Activated naive CD4-positive, alpha-beta T cell treated with anti-CD3 and anti-CD28 coated beads, Interleukin-2, amount 50 U/mL, for 72 hours (primary cell): ENCODE measurements around the gene LRRK1. TPM values are rescaled to one million over a fixed set of nuclear protein-coding genes. Genes with fewer than 3 reads are reported as not detected.

Experiments used
- ATAC-seq, 2 donors: fragments of 150-1000 bp; cut with Tn5 transposase; 2 replicates each; pipeline ENCODE4 v1.10.0; 2021; ENCODE audit warnings: mild to moderate bottlenecking in 2 of 2, moderate library complexity in 2 of 2
- DNase-seq, 2 donors: peaks; one replicate each; pipeline ENCODE4 v3.0.0; 2021 to 2022; ENCODE audit warnings: low spot score in 2 of 2
- H3K27ac Mint-ChIP-seq, 2 donors: one replicate each; pipeline ENCODE4 v1.8.0; 2022; ENCODE audit warnings: mild to moderate bottlenecking in 2 of 2, mixed read lengths in 2 of 2
- H3K36me3 Mint-ChIP-seq, 2 donors: one replicate each; pipeline ENCODE4 v1.8.0; 2022; ENCODE audit warnings: mixed read lengths in 2 of 2
- H3K9me3 Mint-ChIP-seq, 2 donors: one replicate each; pipeline ENCODE4 v1.8.0; 2022; ENCODE audit warnings: mixed read lengths in 2 of 2
- total RNA-seq, 2 donors: library from RNA; stranded (reverse); gene quantifications; one replicate each; pipeline ENCODE4 v1.2.3, GENCODE V29; 2022

LRRK1 gene
- total RNA-seq, 2 donors from 2014 or later = 0.09 to 1.4 TPM

GRCh38 chr15:100889385-100890050, 29.6 kb upstream of the LRRK1 start:
- Mint-ChIP-seq H3K36me3 (no peaks in the 10 kb centered on the region), H3K9me3 (no peaks in the 10 kb centered on the region), H3K27ac (no peak overlapping the region)
- DNase-seq = no peak
- no peak for ATAC-seq

GRCh38 chr15:100890051-100890720, 29.0 kb upstream of the LRRK1 start:
- no peaks in the 10 kb centered on the region for H3K36me3 Mint-ChIP-seq
- no peak for DNase-seq
- H3K9me3 Mint-ChIP-seq = no peaks in the 10 kb centered on the region
- no peak for ATAC-seq
- H3K27ac Mint-ChIP-seq = no peak overlapping the region

GRCh38 chr15:100890850-100891249, 28.3 kb upstream of the LRRK1 start:
- no peaks in the 10 kb centered on the region for H3K36me3 Mint-ChIP-seq
- no peaks in the 10 kb centered on the region for H3K9me3 Mint-ChIP-seq
- no peak for ATAC-seq
- DNase-seq = no peak
- no peak overlapping the region for H3K27ac Mint-ChIP-seq

GRCh38 chr15:100891307-100892012, 27.7 kb upstream of the LRRK1 start:
- H3K27ac Mint-ChIP-seq = no peak overlapping the region
- no peaks in the 10 kb centered on the region for H3K36me3 Mint-ChIP-seq
- DNase-seq (no peak), ATAC-seq (no peak)
- no peaks in the 10 kb centered on the region for H3K9me3 Mint-ChIP-seq

- no peak for DNase-seq
- Mint-ChIP-seq H3K27ac (no peak overlapping the region), H3K9me3 (no peaks in the 10 kb centered on the region), H3K36me3 (no peaks in the 10 kb centered on the region)
- no peak for ATAC-seq
Measured at GRCh38 chr15:100892013-100892355, 27.2 kb upstream of the LRRK1 start.

- DNase-seq (no peak), ATAC-seq (no peak)
- Mint-ChIP-seq H3K9me3 (no peaks in the 10 kb centered on the region), H3K36me3 (no peaks in the 10 kb centered on the region), H3K27ac (no peak overlapping the region)
Measured at GRCh38 chr15:100893261-100893963, 25.7 kb upstream of the LRRK1 start.

- no peak for DNase-seq
- ATAC-seq = no peak
- Mint-ChIP-seq H3K9me3 (no peaks in the 10 kb centered on the region), H3K27ac (no peak overlapping the region), H3K36me3 (no peaks in the 10 kb centered on the region)
Measured at GRCh38 chr15:100893964-100894295, 25.2 kb upstream of the LRRK1 start.

- Mint-ChIP-seq H3K27ac (no peak overlapping the region), H3K9me3 (no peaks in the 10 kb centered on the region), H3K36me3 (no peaks in the 10 kb centered on the region)
- DNase-seq = no peak
- ATAC-seq = no peak
Measured at GRCh38 chr15:100895721-100896120, 23.4 kb upstream of the LRRK1 start.

GRCh38 chr15:100897221-100898151, 21.7 kb upstream of the LRRK1 start:
- ATAC-seq = no peak
- Mint-ChIP-seq H3K36me3 (no peaks in the 10 kb centered on the region), H3K9me3 (no peaks in the 10 kb centered on the region), H3K27ac (no peak overlapping the region)
- no peak for DNase-seq

GRCh38 chr15:100898152-100898490, 21.0 kb upstream of the LRRK1 start:
- no peaks in the 10 kb centered on the region for H3K9me3 Mint-ChIP-seq
- no peak for ATAC-seq
- no peak for DNase-seq
- H3K36me3 Mint-ChIP-seq = no peaks in the 10 kb centered on the region
- no peak overlapping the region for H3K27ac Mint-ChIP-seq

- Mint-ChIP-seq H3K36me3 (no peaks in the 10 kb centered on the region), H3K27ac (no peak overlapping the region), H3K9me3 (no peaks in the 10 kb centered on the region)
- ATAC-seq (no peak), DNase-seq (no peak)
Measured at GRCh38 chr15:100898661-100899462, 20.3 kb upstream of the LRRK1 start.

- no peaks in the 10 kb centered on the region for H3K36me3 Mint-ChIP-seq
- DNase-seq (no peak), ATAC-seq (no peak)
- no peak overlapping the region for H3K27ac Mint-ChIP-seq
- no peaks in the 10 kb centered on the region for H3K9me3 Mint-ChIP-seq
Measured at GRCh38 chr15:100899601-100900000, 19.6 kb upstream of the LRRK1 start.

GRCh38 chr15:100900136-100900794, 18.9 kb upstream of the LRRK1 start:
- DNase-seq (no peak), ATAC-seq (no peak)
- no peaks in the 10 kb centered on the region for H3K36me3 Mint-ChIP-seq
- H3K9me3 Mint-ChIP-seq = no peaks in the 10 kb centered on the region
- no peak overlapping the region for H3K27ac Mint-ChIP-seq

GRCh38 chr15:100900795-100901169, 18.4 kb upstream of the LRRK1 start:
- no peak for ATAC-seq
- no peak overlapping the region for H3K27ac Mint-ChIP-seq
- DNase-seq = no peak
- no peaks in the 10 kb centered on the region for H3K36me3 Mint-ChIP-seq
- H3K9me3 Mint-ChIP-seq = no peaks in the 10 kb centered on the region

GRCh38 chr15:100901296-100901695, 17.9 kb upstream of the LRRK1 start:
- Mint-ChIP-seq H3K36me3 (no peaks in the 10 kb centered on the region), H3K27ac (no peak overlapping the region), H3K9me3 (no peaks in the 10 kb centered on the region)
- DNase-seq = no peak
- no peak for ATAC-seq
